Astrocyte (in vitro differentiated cells and primary cell): ENCODE measurements around the gene SNAPC4. TPM values are rescaled to one million over a fixed set of nuclear protein-coding genes. Genes with fewer than 3 reads are reported as not detected.

Experiments used
- DNase-seq: peaks from one replicate; pipeline ENCODE4 v3.0.0-alpha.2; 2010; ENCODE audit warnings: low read depth
- FAIRE-seq: peaks from 2 replicates; lab custom pipeline; 2011; peaks lifted over from hg19 to GRCh38; lab: Jason Lieb, UNC
- H2AFZ ChIP-seq: 2 replicates; pipeline ENCODE4 v1.6.0; 2012; ENCODE audit warnings: low read depth, low read length, inconsistent platforms
- H3K27ac ChIP-seq: 2 replicates; pipeline ENCODE4 v1.5.1; 2011; ENCODE audit warnings: low read depth, low read length, inconsistent platforms
- H3K27me3 ChIP-seq: 2 replicates; pipeline ENCODE4 v1.6.0; 2011; ENCODE audit warnings: low read length, inconsistent platforms; ENCODE audit not compliant: insufficient read depth
- H3K36me3 ChIP-seq: 2 replicates; pipeline ENCODE4 v1.5.1; 2011; ENCODE audit warnings: low read length, inconsistent platforms; ENCODE audit not compliant: insufficient read depth
- H3K4me1 ChIP-seq: 2 replicates; pipeline ENCODE4 v1.5.1; 2011; ENCODE audit warnings: low read length, inconsistent platforms; ENCODE audit not compliant: insufficient read depth
- H3K4me2 ChIP-seq: 2 replicates; pipeline ENCODE4 v1.6.0; 2012; ENCODE audit warnings: low read length, inconsistent platforms
- H3K4me3 ChIP-seq: 2 replicates; pipeline ENCODE4 v1.5.1; 2011; ENCODE audit warnings: low read depth, mild to moderate bottlenecking, low read length, inconsistent platforms; ENCODE audit not compliant: insufficient read depth
- H3K79me2 ChIP-seq: 2 replicates; pipeline ENCODE4 v1.6.0; 2012; ENCODE audit warnings: mild to moderate bottlenecking, low read length, inconsistent platforms; ENCODE audit not compliant: insufficient read depth
- H3K9ac ChIP-seq: 2 replicates; pipeline ENCODE4 v1.6.0; 2012; ENCODE audit warnings: mild to moderate bottlenecking, low read length, inconsistent platforms
- H3K9me3 ChIP-seq: 2 replicates; pipeline ENCODE4 v1.5.1; 2012; ENCODE audit warnings: low read depth, mild to moderate bottlenecking, low read length, inconsistent platforms; ENCODE audit not compliant: insufficient read depth
- H4K20me1 ChIP-seq: 2 replicates; pipeline ENCODE4 v1.6.0; 2012; ENCODE audit warnings: low read length, inconsistent platforms; ENCODE audit not compliant: insufficient read depth
- H3K27ac Mint-ChIP-seq: one replicate; pipeline ENCODE4 v1.8.0; 2021; ENCODE audit warnings: mild to moderate bottlenecking, mixed read lengths; ENCODE audit not compliant: unreplicated experiment
- H3K27me3 Mint-ChIP-seq: one replicate; pipeline ENCODE4 v1.8.0; 2021; ENCODE audit warnings: low read depth, mixed read lengths; ENCODE audit not compliant: unreplicated experiment
- H3K36me3 Mint-ChIP-seq: one replicate; pipeline ENCODE4 v1.8.0; 2021; ENCODE audit warnings: low read depth, mixed read lengths; ENCODE audit not compliant: unreplicated experiment
- H3K4me1 Mint-ChIP-seq: one replicate; pipeline ENCODE4 v1.8.0; 2021; ENCODE audit warnings: low read depth, mixed read lengths; ENCODE audit not compliant: unreplicated experiment
- H3K4me3 Mint-ChIP-seq: one replicate; pipeline ENCODE4 v1.8.0; 2021; ENCODE audit warnings: mild to moderate bottlenecking, moderate library complexity, mixed read lengths; ENCODE audit not compliant: unreplicated experiment
- H3K9me3 Mint-ChIP-seq: one replicate; pipeline ENCODE4 v1.8.0; 2021; ENCODE audit warnings: mild to moderate bottlenecking, mixed read lengths; ENCODE audit not compliant: unreplicated experiment
- EZH2 ChIP-seq: IDR thresholded peaks from 2 replicates; pipeline ENCODE4 v1.6.1; 2012; ENCODE audit warnings: mild to moderate bottlenecking, low read length, inconsistent platforms; ENCODE audit not compliant: insufficient read depth
- total RNA-seq: library from RNA; stranded (reverse); gene quantifications from 2 replicates; pipeline ENCODE4 v1.2.1, GENCODE V29; 2021
- TF ChIP-seq, protein P1 (sequence below): IDR thresholded peaks from 2 replicates; pipeline ENCODE4 v1.5.1; 2011; ENCODE audit warnings: low read depth, mild to moderate bottlenecking, inconsistent platforms, low read length, moderate library complexity; ENCODE audit not compliant: insufficient read depth

The SNAPC4 gene
- total RNA-seq, 1 donor from 2014 or later, result 18.6 TPM

GRCh38 chr9:136411378-136411777 is 11.4 kb upstream of the SNAPC4 start:
- H3K27ac ChIP-seq, result peak overlapping the region; percentile 89
- peaks cover 18% of the 10 kb centered on the region for H3K36me3 Mint-ChIP-seq
- no peak for FAIRE-seq

GRCh38 chr9:136410500-136411287 is 10.7 kb upstream of the SNAPC4 start, which contains the start of the genes ENTR1 and PMPCA:
ENTR1 (minus strand) TSS chr9:136410614; CDS start chr9:136410397, 217 bp downstream.
PMPCA (plus strand) TSS chr9:136410658; CDS start chr9:136410669, 11 bp downstream.
- Histone ChIP-seq H3K9ac (peak within 1 kb of the TSS; percentile 99), H3K27me3 (no peaks in the 10 kb centered on the region), H3K79me2 (peaks cover 82% of the 10 kb centered on the region), H2AFZ (peak within 1 kb of the TSS; percentile 85), H3K27ac (peak within 1 kb of the TSS; percentile 89), H3K4me3 (peak within 1 kb of the TSS; percentile 91), H3K4me2 (peak within 1 kb of the TSS; percentile 97), H3K9me3 (no peaks in the 10 kb centered on the region), H4K20me1 (peaks cover 56% of the 10 kb centered on the region), H3K36me3 (peaks cover 21% of the 10 kb centered on the region), H3K4me1 (peaks cover 16% of the 10 kb centered on the region)
- H3K4me3 Mint-ChIP-seq, result peak within 1 kb of the TSS; percentile 99
- DNase-seq, result peak; percentile 70
- TF ChIP-seq, protein P1, sequence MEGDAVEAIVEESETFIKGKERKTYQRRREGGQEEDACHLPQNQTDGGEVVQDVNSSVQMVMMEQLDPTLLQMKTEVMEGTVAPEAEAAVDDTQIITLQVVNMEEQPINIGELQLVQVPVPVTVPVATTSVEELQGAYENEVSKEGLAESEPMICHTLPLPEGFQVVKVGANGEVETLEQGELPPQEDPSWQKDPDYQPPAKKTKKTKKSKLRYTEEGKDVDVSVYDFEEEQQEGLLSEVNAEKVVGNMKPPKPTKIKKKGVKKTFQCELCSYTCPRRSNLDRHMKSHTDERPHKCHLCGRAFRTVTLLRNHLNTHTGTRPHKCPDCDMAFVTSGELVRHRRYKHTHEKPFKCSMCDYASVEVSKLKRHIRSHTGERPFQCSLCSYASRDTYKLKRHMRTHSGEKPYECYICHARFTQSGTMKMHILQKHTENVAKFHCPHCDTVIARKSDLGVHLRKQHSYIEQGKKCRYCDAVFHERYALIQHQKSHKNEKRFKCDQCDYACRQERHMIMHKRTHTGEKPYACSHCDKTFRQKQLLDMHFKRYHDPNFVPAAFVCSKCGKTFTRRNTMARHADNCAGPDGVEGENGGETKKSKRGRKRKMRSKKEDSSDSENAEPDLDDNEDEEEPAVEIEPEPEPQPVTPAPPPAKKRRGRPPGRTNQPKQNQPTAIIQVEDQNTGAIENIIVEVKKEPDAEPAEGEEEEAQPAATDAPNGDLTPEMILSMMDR, result no peak
- no peak for TF ChIP-seq EZH2
- H3K27ac Mint-ChIP-seq, result peak within 1 kb of the TSS; percentile 97
- FAIRE-seq, result no peak
- H3K36me3 Mint-ChIP-seq, result peaks cover 14% of the 10 kb centered on the region
- H3K27me3 Mint-ChIP-seq, result no peaks in the 10 kb centered on the region
- H3K4me1 Mint-ChIP-seq, result peaks cover 32% of the 10 kb centered on the region
- H3K9me3 Mint-ChIP-seq, result peaks cover 2% of the 10 kb centered on the region

More at GRCh38 chr9:136411378-136411777, 11.4 kb upstream of the SNAPC4 start:
- no peaks in the 10 kb centered on the region for H3K27me3 ChIP-seq
- TF ChIP-seq EZH2, result no peak
- TF ChIP-seq, protein P1, result no peak
- H3K4me2 ChIP-seq, result peak overlapping the region; percentile 97
- H3K4me3 ChIP-seq, result peak overlapping the region; percentile 91
- no peaks in the 10 kb centered on the region for H3K9me3 ChIP-seq
- no peak overlapping the region for H2AFZ ChIP-seq
- Mint-ChIP-seq H3K4me3 (peak overlapping the region; percentile 99), H3K27me3 (no peaks in the 10 kb centered on the region), H3K27ac (peak overlapping the region; percentile 97), H3K9me3 (peaks cover 2% of the 10 kb centered on the region), H3K4me1 (peaks cover 32% of the 10 kb centered on the region)
- H3K4me1 ChIP-seq, result peaks cover 16% of the 10 kb centered on the region
- DNase-seq, result no peak
- peaks cover 24% of the 10 kb centered on the region for H3K36me3 ChIP-seq
- H3K79me2 ChIP-seq, result peaks cover 88% of the 10 kb centered on the region
- H4K20me1 ChIP-seq, result peaks cover 63% of the 10 kb centered on the region
- peak overlapping the region; percentile 99 for H3K9ac ChIP-seq
